Neural cell (in vitro differentiated cells): Measurements from ENCODE around the gene VPS41. TPM values are rescaled to one million over a fixed set of nuclear protein-coding genes. Genes with fewer than 3 reads are reported as not detected.

Experiments used
- H2AFZ ChIP-seq: fragments of 200-600, 300-800 bp; sonication (generic), shearing (Covaris generic); 2 replicates; pipeline ENCODE4 v1.6.0; 2014; ENCODE audit warnings: low read depth, mild to moderate bottlenecking, antibody characterized with exemption, low read length, moderate library complexity
- H3F3A ChIP-seq: fragments of 200-600 bp; shearing (Covaris generic); 2 replicates; pipeline ENCODE4 v1.6.1; 2016; ENCODE audit warnings: mild to moderate bottlenecking, moderate library complexity, mixed read lengths, antibody characterized with exemption, low read length; ENCODE audit not compliant: insufficient read depth, poor library complexity, severe bottlenecking
- H3K27ac ChIP-seq: fragments of 200-600, 300-800 bp; sonication (generic), shearing (Covaris generic); 2 replicates; pipeline ENCODE4 v1.5.1; 2014; ENCODE audit warnings: mild to moderate bottlenecking, low read length, moderate library complexity
- H3K27me3 ChIP-seq: fragments of 300-800, 200-600 bp; sonication (generic), shearing (Covaris generic); 2 replicates; pipeline ENCODE4 v1.6.0; 2014; ENCODE audit warnings: mild to moderate bottlenecking, low read depth, low read length, moderate library complexity; ENCODE audit not compliant: insufficient read depth
- H3K36me3 ChIP-seq: fragments of 300-800, 200-600 bp; sonication (generic), shearing (Covaris generic); 2 replicates; pipeline ENCODE4 v1.5.1; 2014; ENCODE audit warnings: mild to moderate bottlenecking, antibody characterized with exemption, low read length, moderate library complexity; ENCODE audit not compliant: insufficient read depth
- H3K4me2 ChIP-seq: fragments of 300-800, 200-600 bp; sonication (generic), shearing (Covaris generic); 2 replicates; pipeline ENCODE4 v1.6.0; 2014; ENCODE audit warnings: mild to moderate bottlenecking, low read length
- H3K4me3 ChIP-seq: fragments of 300-800, 200-600 bp; sonication (generic), shearing (Covaris generic); 2 replicates; pipeline ENCODE4 v1.5.1; 2014; ENCODE audit warnings: mild to moderate bottlenecking, low read length, moderate library complexity
- H3K79me2 ChIP-seq: fragments of 200-600 bp; shearing (Covaris generic); replicated peaks from 2 replicates; pipeline ENCODE4 v1.6.0; 2014; ENCODE audit warnings: mild to moderate bottlenecking, low read length, moderate library complexity; ENCODE audit not compliant: insufficient read depth
- H3K9ac ChIP-seq: fragments of 300-800, 200-600 bp; sonication (generic), shearing (Covaris generic); 2 replicates; pipeline ENCODE4 v1.6.1; 2016; ENCODE audit warnings: mild to moderate bottlenecking, low read length, mixed read lengths
- H3K9me2 ChIP-seq: fragments of 200-600 bp; shearing (Covaris generic); 2 replicates; pipeline ENCODE4 v1.6.1; 2016; ENCODE audit warnings: mild to moderate bottlenecking, low read length, mixed read lengths; ENCODE audit not compliant: insufficient read depth
- H3K9me3 ChIP-seq: fragments of 200-600, 300-800 bp; sonication (generic), shearing (Covaris generic); 2 replicates; pipeline ENCODE4 v1.6.1; 2016; ENCODE audit warnings: mild to moderate bottlenecking, mixed run types, low read length, moderate library complexity, mixed read lengths
- H4K20me1 ChIP-seq: fragments of 200-600 bp; shearing (Covaris generic); 2 replicates; pipeline ENCODE4 v1.6.1; 2016; ENCODE audit warnings: mild to moderate bottlenecking, mixed run types; ENCODE audit not compliant: insufficient read depth
- CTCF ChIP-seq: fragments of 450-650 bp; IDR thresholded peaks from 2 replicates; pipeline ENCODE4 v1.5.1; 2014; ENCODE audit warnings: antibody characterized with exemption, mild to moderate bottlenecking, moderate library complexity; ENCODE audit not compliant: poor library complexity, severe bottlenecking
- EP300 ChIP-seq: fragments of 450-650 bp; conservative IDR thresholded peaks from 2 replicates; pipeline ENCODE4 v1.6.1; 2014; ENCODE audit warnings: antibody characterized with exemption, mild to moderate bottlenecking, moderate library complexity; ENCODE audit not compliant: poor library complexity, severe bottlenecking
- EZH2 ChIP-seq: fragments of 200-600, 300-800 bp; shearing (Covaris generic), sonication (generic); IDR thresholded peaks from 2 replicates; pipeline ENCODE4 v1.6.1; 2014; ENCODE audit warnings: antibody characterized with exemption, low read length, borderline replicate concordance, mild to moderate bottlenecking; ENCODE audit not compliant: insufficient read depth, poor library complexity, severe bottlenecking
- MXI1 ChIP-seq: fragments of 450-650 bp; conservative IDR thresholded peaks from 2 replicates; pipeline ENCODE4 v1.6.1; 2014; ENCODE audit warnings: antibody characterized with exemption, mild to moderate bottlenecking; ENCODE audit not compliant: poor library complexity, severe bottlenecking
- POLR2AphosphoS5 ChIP-seq: IDR thresholded peaks from 2 replicates; pipeline ENCODE4 v1.6.1; 2012
- RAD21 ChIP-seq: fragments of 450-650 bp; conservative IDR thresholded peaks from 2 replicates; pipeline ENCODE4 v1.6.1; 2014; ENCODE audit warnings: antibody characterized with exemption, mild to moderate bottlenecking, moderate library complexity
- REST ChIP-seq: IDR thresholded peaks from 2 replicates; pipeline ENCODE4 v1.6.1; 2012; ENCODE audit warnings: borderline replicate concordance
- SMC3 ChIP-seq: fragments of 450-650 bp; conservative IDR thresholded peaks from 2 replicates; pipeline ENCODE4 v1.6.1; 2014; ENCODE audit warnings: antibody characterized with exemption, mild to moderate bottlenecking, moderate library complexity; ENCODE audit not compliant: poor library complexity
- TAF1 ChIP-seq: IDR thresholded peaks from 2 replicates; pipeline ENCODE4 v1.6.1; 2012; ENCODE audit warnings: low read depth
- polyA plus RNA-seq: library from polyadenylated mRNA; depleted of rRNA; stranded (reverse); fragments of >200 nt; gene quantifications from 2 replicates; pipeline ENCODE4 v1.2.3, GENCODE V29; 2014

Gene VPS41
- polyA plus RNA-seq, 1 donor from 2014 or later = 64.0 TPM

DNA sequence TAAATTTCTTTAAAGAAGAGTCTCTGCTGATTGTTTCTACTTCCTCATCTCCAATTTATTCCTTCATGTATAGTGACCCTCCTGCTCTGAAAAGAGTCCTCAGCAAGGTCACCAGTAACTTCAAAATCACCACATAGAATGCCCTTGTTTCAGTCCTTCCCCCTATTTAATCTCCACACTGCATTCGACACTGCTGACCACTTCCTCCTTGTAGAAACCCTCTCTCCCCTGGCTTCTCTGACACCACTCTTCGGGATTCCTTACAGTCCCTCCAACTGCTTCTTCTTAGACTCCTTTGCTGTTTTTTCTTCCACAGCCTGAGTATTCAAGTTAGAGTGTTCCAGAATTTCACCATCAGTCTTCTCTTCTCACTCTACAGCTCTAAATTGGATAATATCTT is 89.5 kb downstream of the VPS41 start:
- H3K9me2 ChIP-seq = no peaks in the 10 kb centered on the region
- H3F3A ChIP-seq = no peaks in the 10 kb centered on the region

GRCh38 chr7:38817526-38817925 is 91.5 kb downstream of the VPS41 start:
- Histone ChIP-seq H2AFZ (no peak overlapping the region), H3K4me2 (no peak overlapping the region), H3K4me3 (no peak overlapping the region), H3F3A (no peaks in the 10 kb centered on the region), H3K36me3 (no peaks in the 10 kb centered on the region), H3K27me3 (no peaks in the 10 kb centered on the region), H3K27ac (no peak overlapping the region), H3K79me2 (no peaks in the 10 kb centered on the region), H3K9me3 (no peaks in the 10 kb centered on the region), H3K9ac (no peak overlapping the region), H3K9me2 (no peaks in the 10 kb centered on the region), H4K20me1 (no peaks in the 10 kb centered on the region)
- TF ChIP-seq EP300 (no peak), POLR2AphosphoS5 (no peak), TAF1 (no peak), SMC3 (no peak), REST (no peak), EZH2 (no peak), CTCF (no peak)

More for the DNA sequence above, 89.5 kb downstream of the VPS41 start:
- peaks cover 4% of the 10 kb centered on the region for H3K9me3 ChIP-seq
- H3K27ac ChIP-seq = no peak overlapping the region
- H3K79me2 ChIP-seq = no peaks in the 10 kb centered on the region
- H3K4me2 ChIP-seq = no peak overlapping the region
- H2AFZ ChIP-seq = no peak overlapping the region
- H3K9ac ChIP-seq = no peak overlapping the region
- H3K36me3 ChIP-seq = no peaks in the 10 kb centered on the region
- no peaks in the 10 kb centered on the region for H3K27me3 ChIP-seq
- TF ChIP-seq CTCF (no peak), EP300 (no peak), MXI1 (no peak), RAD21 (no peak), TAF1 (no peak), POLR2AphosphoS5 (no peak), SMC3 (no peak), EZH2 (no peak), REST (no peak)
- H3K4me3 ChIP-seq = no peak overlapping the region
- no peaks in the 10 kb centered on the region for H4K20me1 ChIP-seq
